ENCODE results near the gene GPC5.

- TF ChIP-seq TEAD2 (CRISPR knock-in tag; IDR thresholded peaks at IDR 0.05) (no peak), CSRNP1 (CRISPR knock-in tag; IDR thresholded peaks at IDR 0.05) (no peak), JUND (CRISPR knock-in tag; IDR thresholded peaks at IDR 0.05) (no peak), EZH2 (conservative IDR thresholded peaks at IDR 0.05; ENCODE audit: low read depth, low read length) (no peak), ZSCAN20 (CRISPR knock-in tag; IDR thresholded peaks at IDR 0.05; ENCODE audit: borderline replicate concordance) (no peak), ZNF382 (CRISPR knock-in tag; IDR thresholded peaks at IDR 0.05; ENCODE audit: borderline replicate concordance) (no peak), MAFF (IDR thresholded peaks at IDR 0.05; ENCODE audit: low read depth, low read length) (no peak)
Measured at GRCh38 chr13:92807966-92808365, 1409.5 kb downstream of the GPC5 start.

All from HepG2 (cell line).